ENCODE measurements around the gene TCP11L1.

The TCP11L1 gene

GRCh38 chr11:33006010-33006409 lies 33.4 kb upstream of the TCP11L1 start:
- TF ChIP-seq CTCF (IDR thresholded peaks at IDR 0.05; ENCODE audit: low read length), result no peak
- no peak for TF ChIP-seq EZH2 (optimal IDR thresholded peaks at IDR 0.05; ENCODE audit: low read depth, low read length)
- TF ChIP-seq EZH2phosphoT487 (IDR thresholded peaks at IDR 0.05; ENCODE audit: low read length), result no peak
- no peak overlapping the region for H3K27ac ChIP-seq (ENCODE audit: low read length)
- no peaks in the 10 kb centered on the region for H3K9me3 ChIP-seq (replicated peaks; ENCODE audit: insufficient read depth, low read length)
- DNase-seq, result no peak
- H3K27me3 ChIP-seq (replicated peaks; ENCODE audit: insufficient read depth, low read length), result no peaks in the 10 kb centered on the region
- no peaks in the 10 kb centered on the region for H3K79me2 ChIP-seq (ENCODE audit: low read length)
- H3F3A ChIP-seq (ENCODE audit: insufficient read depth, low read length), result no peaks in the 10 kb centered on the region
- no peak overlapping the region for H3K4me3 ChIP-seq (ENCODE audit: low read length)
- H2AFZ ChIP-seq (ENCODE audit: low read length), result no peak overlapping the region
- no peaks in the 10 kb centered on the region for H3K9me2 ChIP-seq (replicated peaks; ENCODE audit: insufficient read depth, low read length)
- H4K20me1 ChIP-seq (ENCODE audit: insufficient read depth, low read length), result no peaks in the 10 kb centered on the region; the same call in 1 of the 2 replicates
- no peak overlapping the region for H3K4me2 ChIP-seq (ENCODE audit: low read depth, low read length)
- no peak overlapping the region for H3K9ac ChIP-seq (ENCODE audit: low read length)
- no peaks in the 10 kb centered on the region for H3K4me1 ChIP-seq (ENCODE audit: low read length)
- H3K36me3 ChIP-seq (replicated peaks; ENCODE audit: insufficient read depth, low read length), result no peaks in the 10 kb centered on the region

- Histone ChIP-seq H3K9me2 (replicated peaks; ENCODE audit: insufficient read depth, low read length) (no peaks in the 10 kb centered on the region), H4K20me1 (ENCODE audit: insufficient read depth, low read length) (no peaks in the 10 kb centered on the region; the same call in 1 of the 2 replicates), H3K27me3 (replicated peaks; ENCODE audit: insufficient read depth, low read length) (no peaks in the 10 kb centered on the region), H3K4me1 (ENCODE audit: low read length) (peaks cover 8% of the 10 kb centered on the region), H3F3A (ENCODE audit: insufficient read depth, low read length) (no peaks in the 10 kb centered on the region), H3K79me2 (ENCODE audit: low read length) (no peaks in the 10 kb centered on the region), H3K36me3 (replicated peaks; ENCODE audit: insufficient read depth, low read length) (no peaks in the 10 kb centered on the region), H3K4me3 (ENCODE audit: low read length) (no peak overlapping the region), H3K9ac (ENCODE audit: low read length) (no peak overlapping the region), H3K4me2 (ENCODE audit: low read depth, low read length) (no peak overlapping the region), H3K27ac (ENCODE audit: low read length) (no peak overlapping the region), H2AFZ (ENCODE audit: low read length) (no peak overlapping the region), H3K9me3 (replicated peaks; ENCODE audit: insufficient read depth, low read length) (no peaks in the 10 kb centered on the region)
- TF ChIP-seq EZH2 (optimal IDR thresholded peaks at IDR 0.05; ENCODE audit: low read depth, low read length) (no peak), CTCF (IDR thresholded peaks at IDR 0.05; ENCODE audit: low read length) (no peak)
- no peak for DNase-seq
Observed at GRCh38 chr11:33013755-33014154, 25.6 kb upstream of the TCP11L1 start.

- H3K4me1 ChIP-seq (ENCODE audit: low read length), result peaks cover 8% of the 10 kb centered on the region
- no peaks in the 10 kb centered on the region for H3K36me3 ChIP-seq (replicated peaks; ENCODE audit: insufficient read depth, low read length)
- no peaks in the 10 kb centered on the region for H3K9me2 ChIP-seq (replicated peaks; ENCODE audit: insufficient read depth, low read length)
- H3K79me2 ChIP-seq (ENCODE audit: low read length), result no peaks in the 10 kb centered on the region
- H4K20me1 ChIP-seq (ENCODE audit: insufficient read depth, low read length), result no peaks in the 10 kb centered on the region
- TF ChIP-seq CTCF (IDR thresholded peaks at IDR 0.05; ENCODE audit: low read length), result no peak
- no peak for TF ChIP-seq EZH2 (optimal IDR thresholded peaks at IDR 0.05; ENCODE audit: low read depth, low read length)
- TF ChIP-seq EZH2phosphoT487 (IDR thresholded peaks at IDR 0.05; ENCODE audit: low read length), result no peak
- H3K9me3 ChIP-seq (replicated peaks; ENCODE audit: insufficient read depth, low read length), result no peaks in the 10 kb centered on the region
- no peak within 1 kb of the TSS for H3K27ac ChIP-seq (ENCODE audit: low read length)
- peak within 1 kb of the TSS; percentile 19; the same call in 1 of the 2 replicates for H3K4me2 ChIP-seq (ENCODE audit: low read depth, low read length)
- H3K4me3 ChIP-seq (ENCODE audit: low read length), result no peak within 1 kb of the TSS
- no peak within 1 kb of the TSS for H3K9ac ChIP-seq (ENCODE audit: low read length)
- no peak within 1 kb of the TSS for H2AFZ ChIP-seq (ENCODE audit: low read length)
- H3K27me3 ChIP-seq (replicated peaks; ENCODE audit: insufficient read depth, low read length), result no peaks in the 10 kb centered on the region
- no peaks in the 10 kb centered on the region for H3F3A ChIP-seq (ENCODE audit: insufficient read depth, low read length)
- no peak for DNase-seq
Observed at GRCh38 chr11:33015621-33016551, 23.5 kb upstream of the TCP11L1 start, which contains the start of gene DEPDC7. Gene DEPDC7, plus strand, starts transcription at chr11:33015878. Its CDS starts 78 bp downstream, at chr11:33015956.

Measured in MM.1S (cell line).